DOHH2 (cell line): ENCODE results near the gene ACSL1.

Experiments used
- EZH2phosphoT487 ChIP-seq: fragments of 200-600 bp; sonication (generic); IDR thresholded peaks from 2 replicates; pipeline ENCODE4 v1.6.1; 2017; ENCODE audit warnings: borderline replicate concordance, mild to moderate bottlenecking, antibody characterized with exemption, low read length, moderate library complexity, mixed read lengths
- TF ChIP-seq, protein P1 (sequence below): fragments of 200-600 bp; sonication (generic); IDR thresholded peaks from one replicate; pipeline ENCODE4 v1.5.1; 2014; ENCODE audit warnings: antibody characterized with exemption, mild to moderate bottlenecking, low read depth, low read length; ENCODE audit not compliant: poor library complexity, severe bottlenecking

DNA sequence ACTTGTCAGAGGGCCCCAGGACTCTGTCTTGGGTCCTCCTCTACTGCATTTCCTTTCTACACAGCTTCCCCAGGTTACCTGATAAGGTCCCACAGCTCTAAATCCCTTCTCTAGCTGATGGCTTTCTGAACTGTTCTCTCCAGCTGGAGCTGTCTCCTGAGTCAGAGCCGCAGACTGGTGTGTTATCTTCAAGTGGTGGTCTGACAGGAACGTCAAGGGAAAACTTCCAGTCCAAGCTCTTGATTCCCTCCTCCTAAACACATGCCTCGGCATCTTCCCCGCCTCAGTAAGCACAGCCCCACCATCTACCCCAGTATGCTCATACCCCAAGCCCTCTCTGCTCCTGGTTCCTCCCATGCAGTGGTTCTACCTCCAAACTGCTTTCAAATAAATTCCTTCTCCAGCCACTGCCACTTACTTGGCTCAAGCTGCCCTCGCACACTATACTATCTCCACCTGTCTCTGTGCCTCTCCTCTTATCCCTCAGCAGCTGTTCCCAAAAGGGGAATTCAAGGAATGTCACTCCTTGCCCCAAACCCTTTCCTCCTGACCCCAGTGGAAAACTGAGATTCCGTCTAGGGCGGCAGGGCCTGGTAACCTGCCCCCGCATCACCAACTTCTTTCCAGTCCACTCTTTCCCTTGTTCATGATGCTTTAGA, 74.7 kb downstream of the ACSL1 start:
- TF ChIP-seq, protein P1, sequence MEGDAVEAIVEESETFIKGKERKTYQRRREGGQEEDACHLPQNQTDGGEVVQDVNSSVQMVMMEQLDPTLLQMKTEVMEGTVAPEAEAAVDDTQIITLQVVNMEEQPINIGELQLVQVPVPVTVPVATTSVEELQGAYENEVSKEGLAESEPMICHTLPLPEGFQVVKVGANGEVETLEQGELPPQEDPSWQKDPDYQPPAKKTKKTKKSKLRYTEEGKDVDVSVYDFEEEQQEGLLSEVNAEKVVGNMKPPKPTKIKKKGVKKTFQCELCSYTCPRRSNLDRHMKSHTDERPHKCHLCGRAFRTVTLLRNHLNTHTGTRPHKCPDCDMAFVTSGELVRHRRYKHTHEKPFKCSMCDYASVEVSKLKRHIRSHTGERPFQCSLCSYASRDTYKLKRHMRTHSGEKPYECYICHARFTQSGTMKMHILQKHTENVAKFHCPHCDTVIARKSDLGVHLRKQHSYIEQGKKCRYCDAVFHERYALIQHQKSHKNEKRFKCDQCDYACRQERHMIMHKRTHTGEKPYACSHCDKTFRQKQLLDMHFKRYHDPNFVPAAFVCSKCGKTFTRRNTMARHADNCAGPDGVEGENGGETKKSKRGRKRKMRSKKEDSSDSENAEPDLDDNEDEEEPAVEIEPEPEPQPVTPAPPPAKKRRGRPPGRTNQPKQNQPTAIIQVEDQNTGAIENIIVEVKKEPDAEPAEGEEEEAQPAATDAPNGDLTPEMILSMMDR: no peak
- TF ChIP-seq EZH2phosphoT487: no peak
